Uterus (tissue), 4 donors: ENCODE results near the gene MIDN. TPM values are rescaled to one million over a fixed set of nuclear protein-coding genes. Genes with fewer than 3 reads are reported as not detected.
A peak's percentile ranks its signal among the peaks of the same experiment; 100 is the strongest.
"Not testable (repeated sequence)": the region's sequence is repeated elsewhere in the genome, so short reads cannot be mapped to it uniquely, and the experiment has no call there.

Source experiments
- DNase-seq, 2 donors: peaks; one replicate each; pipeline ENCODE4 v3.0.0-alpha.2; 2019 to 2020
- H3K27ac ChIP-seq, 2 donors: fragments of 200-600 bp; sonication (generic); 1 replicate in 1 of 2; 2 replicates in 1 of 2; pipeline ENCODE4 v1.5.1; 2016 to 2018
- H3K27me3 ChIP-seq, 2 donors: fragments of 200-600 bp; sonication (generic); one replicate each; pipeline ENCODE4 v1.5.1; 2018 to 2019; ENCODE audit warnings: control low read depth in 1 of 2
- H3K36me3 ChIP-seq, 2 donors: fragments of 200-600 bp; sonication (generic); one replicate each; pipeline ENCODE4 v1.5.1; 2019; ENCODE audit warnings: control low read depth in 1 of 2
- H3K4me1 ChIP-seq, 2 donors: fragments of 200-600 bp; sonication (generic); one replicate each; pipeline ENCODE4 v1.5.1; 2018 to 2019; ENCODE audit warnings: control low read depth in 1 of 2
- H3K4me3 ChIP-seq, 2 donors: fragments of 200-600 bp; sonication (generic); 1 replicate in 1 of 2; 2 replicates in 1 of 2; pipeline ENCODE4 v1.5.1; 2018 to 2019; ENCODE audit warnings: mild to moderate bottlenecking in 1 of 2
- H3K9me3 ChIP-seq, 2 donors: fragments of 200-600 bp; sonication (generic); one replicate each; pipeline ENCODE4 v1.5.1; 2019; ENCODE audit warnings: control low read depth in 1 of 2
- POLR2A ChIP-seq, 2 donors: fragments of 450-650 bp; IDR thresholded peaks; one replicate each; pipeline ENCODE4 v1.6.1; 2016; ENCODE audit warnings: antibody characterized with exemption in 2 of 2, mild to moderate bottlenecking in 1 of 2, moderate library complexity in 1 of 2
- intact Hi-C: fragments of 100-400 bp; cut with DNase I; formaldehyde crosslinking; loops from one replicate; pipeline ENCODE4 v1.15.1; 2023; ENCODE audit warnings: low total_unique reads
- total RNA-seq, 4 donors: library from RNA; depleted of rRNA in 3 of 4; stranded (reverse); fragments of >200 nt in 3 of 4; gene quantifications; one replicate each; pipeline versions ENCODE4 v1.1.0 to v1.2.4, GENCODE V29; 2014 to 2023
- TF ChIP-seq, protein P1 (sequence below), 4 experiments: fragments of 200-600 bp in 2 of 4; fragments of 450-650 bp in 2 of 4; sonication (generic) in 2 of 4; IDR thresholded peaks; one replicate each; pipeline ENCODE4 v1.5.1; 2016 to 2019; ENCODE audit warnings: antibody characterized with exemption in 4 of 4, mild to moderate bottlenecking in 2 of 4, moderate library complexity in 1 of 4
- donor health status: DM: yes; HTN: yes; CAD: no.

MIDN gene
- total RNA-seq, 4 donors from 2014 or later = 0.77 to 108 (median 15.0) TPM

- DNase-seq = peak; percentile 93 to 94
- TF ChIP-seq, protein P1, sequence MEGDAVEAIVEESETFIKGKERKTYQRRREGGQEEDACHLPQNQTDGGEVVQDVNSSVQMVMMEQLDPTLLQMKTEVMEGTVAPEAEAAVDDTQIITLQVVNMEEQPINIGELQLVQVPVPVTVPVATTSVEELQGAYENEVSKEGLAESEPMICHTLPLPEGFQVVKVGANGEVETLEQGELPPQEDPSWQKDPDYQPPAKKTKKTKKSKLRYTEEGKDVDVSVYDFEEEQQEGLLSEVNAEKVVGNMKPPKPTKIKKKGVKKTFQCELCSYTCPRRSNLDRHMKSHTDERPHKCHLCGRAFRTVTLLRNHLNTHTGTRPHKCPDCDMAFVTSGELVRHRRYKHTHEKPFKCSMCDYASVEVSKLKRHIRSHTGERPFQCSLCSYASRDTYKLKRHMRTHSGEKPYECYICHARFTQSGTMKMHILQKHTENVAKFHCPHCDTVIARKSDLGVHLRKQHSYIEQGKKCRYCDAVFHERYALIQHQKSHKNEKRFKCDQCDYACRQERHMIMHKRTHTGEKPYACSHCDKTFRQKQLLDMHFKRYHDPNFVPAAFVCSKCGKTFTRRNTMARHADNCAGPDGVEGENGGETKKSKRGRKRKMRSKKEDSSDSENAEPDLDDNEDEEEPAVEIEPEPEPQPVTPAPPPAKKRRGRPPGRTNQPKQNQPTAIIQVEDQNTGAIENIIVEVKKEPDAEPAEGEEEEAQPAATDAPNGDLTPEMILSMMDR (IDR thresholded peaks at IDR 0.05) = peak in 2 of 4 experiments; percentile 20 to 39
- TF ChIP-seq POLR2A (IDR thresholded peaks at IDR 0.05) = peak; percentile 75 to 87
- Histone ChIP-seq H3K27me3 (peaks cover 0 to 4% of the 10 kb centered on the region in 2 donors), H3K4me1 (peaks cover 0 to 28% of the 10 kb centered on the region in 2 donors), H3K4me3 (peak within 1 kb of the TSS; percentile 44 to 51), H3K27ac (peak within 1 kb of the TSS; percentile 93 to 97), H3K36me3 (no peaks in the 10 kb centered on the region), H3K9me3 (no peaks in the 10 kb centered on the region)
- intact Hi-C loops = no loop called here
Measured at GRCh38 chr19:1241417-1242095, 6.8 kb upstream of the MIDN start, which contains the start of gene ATP5F1D. TSS of gene ATP5F1D (plus strand) at chr19:1241751. CDS start at chr19:1241851, 100 bp downstream.

DNA sequence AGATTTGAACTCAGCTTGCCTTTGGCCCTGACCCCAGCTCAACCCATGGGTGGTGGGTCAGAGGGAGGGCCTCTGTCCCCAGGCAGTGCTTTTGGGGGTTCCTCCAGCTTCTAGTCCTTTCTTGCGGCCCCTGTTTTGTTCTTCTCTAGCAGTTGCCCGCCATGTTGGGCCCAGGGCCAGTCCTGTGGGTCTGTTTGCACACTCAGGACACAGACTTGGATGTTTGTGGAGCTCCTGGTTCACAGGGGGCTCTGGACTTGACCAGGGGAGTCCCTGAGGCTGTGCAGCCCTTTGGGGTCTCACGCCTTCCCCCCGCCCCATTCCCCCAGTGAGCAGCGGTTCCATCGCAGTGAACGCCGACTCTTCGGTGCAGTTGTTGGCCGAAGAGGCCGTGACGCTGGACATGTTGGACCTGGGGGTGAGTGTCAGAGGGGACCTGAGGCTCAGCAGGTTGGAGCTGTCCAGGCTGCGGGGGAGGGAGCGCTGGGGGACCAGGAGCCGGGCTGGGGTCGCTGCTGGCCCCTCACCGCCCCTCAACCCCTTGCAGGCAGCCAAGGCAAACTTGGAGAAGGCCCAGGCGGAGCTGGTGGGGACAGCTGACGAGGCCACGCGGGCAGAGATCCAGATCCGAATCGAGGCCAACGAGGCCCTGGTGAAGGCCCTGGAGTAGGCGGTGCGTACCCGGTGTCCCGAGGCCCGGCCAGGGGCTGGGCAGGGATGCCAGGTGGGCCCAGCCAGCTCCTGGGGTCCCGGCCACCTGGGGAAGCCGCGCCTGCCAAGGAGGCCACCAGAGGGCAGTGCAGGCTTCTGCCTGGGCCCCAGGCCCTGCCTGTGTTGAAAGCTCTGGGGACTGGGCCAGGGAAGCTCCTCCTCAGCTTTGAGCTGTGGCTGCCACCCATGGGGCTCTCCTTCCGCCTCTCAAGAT lies 4.4 kb upstream of the MIDN start:
- intact Hi-C loops = loop anchor here (1.0 kb wide), 1 partner anchor 22 kb away; no protein-coding TSS in a partner anchor
- no peaks in the 10 kb centered on the region for H3K36me3 ChIP-seq
- peak in 1 of 2 donors; percentile 44 for TF ChIP-seq POLR2A (IDR thresholded peaks at IDR 0.05)
- TF ChIP-seq, protein P1 (IDR thresholded peaks at IDR 0.05) = peak; percentile 96 to 100 (median 99)
- no peaks in the 10 kb centered on the region for H3K9me3 ChIP-seq
- peaks cover 0 to 18% of the 10 kb centered on the region in 2 donors for H3K4me1 ChIP-seq
- H3K27ac ChIP-seq = peak overlapping the region; percentile 88 to 97
- H3K4me3 ChIP-seq = no peak overlapping the region
- no peaks in the 10 kb centered on the region for H3K27me3 ChIP-seq
- DNase-seq = peak; percentile 89 to 90

DNA sequence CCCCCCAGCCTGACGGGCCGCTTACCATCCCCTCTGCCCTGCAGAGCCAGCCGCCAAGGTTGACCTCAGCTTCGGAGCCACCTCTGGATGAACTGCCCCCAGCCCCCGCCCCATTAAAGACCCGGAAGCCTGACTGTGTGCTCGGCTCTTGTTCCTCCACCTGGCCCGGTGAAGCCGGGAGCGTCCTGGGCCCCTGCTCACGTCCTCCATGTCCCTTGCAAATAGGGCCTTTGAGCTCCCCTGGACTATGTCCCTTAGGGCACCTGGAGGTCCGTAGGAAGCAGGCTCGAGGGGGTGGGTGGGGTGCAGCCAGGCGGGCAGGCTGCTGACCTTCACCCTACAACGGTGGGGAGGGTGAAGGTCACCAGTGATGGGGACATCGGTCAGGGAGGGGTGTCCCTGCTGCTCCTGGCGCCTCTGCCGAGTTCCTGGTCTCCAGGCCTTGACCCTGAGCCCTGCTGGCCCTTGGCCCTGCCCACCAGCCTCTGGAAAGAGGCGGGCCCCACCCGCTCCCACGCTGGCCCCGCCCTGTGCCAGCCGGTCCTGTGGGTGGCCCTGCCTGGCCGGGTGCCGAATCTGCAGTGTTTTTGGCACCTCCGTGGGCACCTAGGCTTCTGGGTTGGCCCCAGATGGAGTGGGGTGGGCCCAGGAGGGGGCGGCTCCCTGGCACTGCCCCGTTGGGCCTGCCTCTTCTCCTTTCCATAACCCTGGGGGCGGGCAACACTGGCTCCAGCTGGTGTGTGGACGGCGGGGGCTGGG lies 3.5 kb upstream of the MIDN start:
- H3K9me3 ChIP-seq = no peaks in the 10 kb centered on the region
- TF ChIP-seq, protein P1 (IDR thresholded peaks at IDR 0.05) = no peak
- TF ChIP-seq POLR2A (IDR thresholded peaks at IDR 0.05) = no peak
- intact Hi-C loops = loop anchor here (1.0 kb wide), 1 partner anchor 21 kb away; no protein-coding TSS in a partner anchor
- H3K27me3 ChIP-seq = no peaks in the 10 kb centered on the region
- peak; percentile 57 to 66 for DNase-seq
- peaks cover 0 to 18% of the 10 kb centered on the region in 2 donors for H3K4me1 ChIP-seq
- peak overlapping the region; percentile 88 to 97 for H3K27ac ChIP-seq
- no peak overlapping the region for H3K4me3 ChIP-seq
- no peaks in the 10 kb centered on the region for H3K36me3 ChIP-seq

GRCh38 chr19:1245494-1246264 lies 2.7 kb upstream of the MIDN start:
- TF ChIP-seq POLR2A (IDR thresholded peaks at IDR 0.05) = no peak
- TF ChIP-seq, protein P1 (IDR thresholded peaks at IDR 0.05) = no peak
- no peaks in the 10 kb centered on the region for H3K27me3 ChIP-seq
- no peaks in the 10 kb centered on the region for H3K9me3 ChIP-seq
- intact Hi-C loops = no loop called here
- H3K4me3 ChIP-seq = no peak overlapping the region
- H3K4me1 ChIP-seq = peaks cover 0 to 18% of the 10 kb centered on the region in 2 donors
- DNase-seq = peak; percentile 50 to 66
- H3K27ac ChIP-seq = peak overlapping the region; percentile 88 to 97
- no peaks in the 10 kb centered on the region for H3K36me3 ChIP-seq

- H3K9me3 ChIP-seq, H3K4me3 ChIP-seq, intact Hi-C loops, H3K36me3 ChIP-seq, H3K27me3 ChIP-seq: not testable (repeated sequence)
- H3K4me1 ChIP-seq = peaks cover 0 to 25% of the 10 kb centered on the region in 2 donors
- DNase-seq = peak; percentile 44 to 68
- peak overlapping the region; percentile 88 to 97 for H3K27ac ChIP-seq
Measured at GRCh38 chr19:1246265-1247087, 1.9 kb upstream of the MIDN start.
